Renal cortex interstitium (tissue), 15 donors: Measurements from ENCODE around the gene MACROH2A2. TPM values are rescaled to one million over a fixed set of nuclear protein-coding genes. Genes with fewer than 3 reads are reported as not detected.
"Not testable (repeated sequence)": the region's sequence is repeated elsewhere in the genome, so short reads cannot be mapped to it uniquely, and the experiment has no call there.

Source experiments
- DNase-seq, 11 donors: peaks; one replicate each; pipeline ENCODE4 v3.0.0-alpha.2; 2013; ENCODE audit warnings: low read depth in 9 of 11, low spot score in 4 of 11; ENCODE audit errors: extremely low read depth in 1 of 11
- long read RNA-seq, 16 experiments: transcript quantifications; one replicate each; lab custom pipeline, GENCODE V29; 2026
- polyA plus RNA-seq, 3 donors: library from polyadenylated mRNA; unstranded; fragments of 120-200 nt; gene quantifications; one replicate each; pipeline ENCODE4 v1.2.1, GENCODE V29; 2013; ENCODE audit not compliant: insufficient read length in 3 of 3

The MACROH2A2 gene
- polyA plus RNA-seq = 10 to 100 TPM; 82.4 to 95.7 (median 82.9) TPM
- long read RNA-seq, donor 1, transcript H2AFY2-201 (9 exons, 1,980 nt) = major isoform, 22 of 29 reads
- long read RNA-seq, donor 1, partial matches to known transcripts = 7 of 29 reads
- long read RNA-seq, donor 1, other reads (novel, unspliced or antisense) = 0 of 29 reads
- long read RNA-seq, donor 2, transcript H2AFY2-201 (9 exons, 1,980 nt) = major isoform, 21 of 27 reads
- long read RNA-seq, donor 2, partial matches to known transcripts = 6 of 27 reads
- long read RNA-seq, donor 2, other reads (novel, unspliced or antisense) = 0 of 27 reads
- long read RNA-seq, donor 3, transcript H2AFY2-201 (9 exons, 1,980 nt) = major isoform, 27 of 27 reads
- long read RNA-seq, donor 3, partial matches to known transcripts = 0 of 27 reads
- long read RNA-seq, donor 3, other reads (novel, unspliced or antisense) = 0 of 27 reads
- long read RNA-seq, donor 4, transcript H2AFY2-201 (9 exons, 1,980 nt) = major isoform, 36 of 36 reads
- long read RNA-seq, donor 4, partial matches to known transcripts = 0 of 36 reads
- long read RNA-seq, donor 4, other reads (novel, unspliced or antisense) = 0 of 36 reads
- long read RNA-seq, donor 5 = 0 reads
- long read RNA-seq, donor 6, transcript H2AFY2-201 (9 exons, 1,980 nt) = major isoform, 18 of 41 reads
- long read RNA-seq, donor 6, partial matches to known transcripts = 23 of 41 reads
- long read RNA-seq, donor 6, other reads (novel, unspliced or antisense) = 0 of 41 reads
- long read RNA-seq, donor 7, transcript H2AFY2-201 (9 exons, 1,980 nt) = major isoform, 28 of 63 reads
- long read RNA-seq, donor 7, partial matches to known transcripts = 35 of 63 reads
- long read RNA-seq, donor 7, other reads (novel, unspliced or antisense) = 0 of 63 reads
- long read RNA-seq, donor 8, transcript H2AFY2-201 (9 exons, 1,980 nt) = major isoform, 49 of 87 reads
- long read RNA-seq, donor 8, partial matches to known transcripts = 38 of 87 reads
- long read RNA-seq, donor 8, other reads (novel, unspliced or antisense) = 0 of 87 reads
- long read RNA-seq, donor 9, transcript H2AFY2-201 (9 exons, 1,980 nt) = major isoform, 26 of 31 reads
- long read RNA-seq, donor 9, partial matches to known transcripts = 5 of 31 reads
- long read RNA-seq, donor 9, other reads (novel, unspliced or antisense) = 0 of 31 reads
- long read RNA-seq, donor 10, transcript H2AFY2-201 (9 exons, 1,980 nt) = major isoform, 24 of 82 reads
- long read RNA-seq, donor 10, partial matches to known transcripts = 58 of 82 reads
- long read RNA-seq, donor 10, other reads (novel, unspliced or antisense) = 0 of 82 reads
- long read RNA-seq, donor 11, transcript H2AFY2-201 (9 exons, 1,980 nt) = major isoform, 22 of 22 reads
- long read RNA-seq, donor 11, partial matches to known transcripts = 0 of 22 reads
- long read RNA-seq, donor 11, other reads (novel, unspliced or antisense) = 0 of 22 reads
- long read RNA-seq, donor 12, transcript H2AFY2-201 (9 exons, 1,980 nt) = major isoform, 12 of 12 reads
- long read RNA-seq, donor 12, partial matches to known transcripts = 0 of 12 reads
- long read RNA-seq, donor 12, other reads (novel, unspliced or antisense) = 0 of 12 reads
- long read RNA-seq, donor 13 = 0 reads
- long read RNA-seq, donor 14, transcript H2AFY2-201 (9 exons, 1,980 nt) = major isoform, 23 of 23 reads
- long read RNA-seq, donor 14, partial matches to known transcripts = 0 of 23 reads
- long read RNA-seq, donor 14, other reads (novel, unspliced or antisense) = 0 of 23 reads
- long read RNA-seq, donor 15, transcript H2AFY2-201 (9 exons, 1,980 nt) = major isoform, 14 of 14 reads
- long read RNA-seq, donor 15, partial matches to known transcripts = 0 of 14 reads
- long read RNA-seq, donor 15, other reads (novel, unspliced or antisense) = 0 of 14 reads
- long read RNA-seq, donor 16, transcript H2AFY2-201 (9 exons, 1,980 nt) = major isoform, 70 of 104 reads
- long read RNA-seq, donor 16, partial matches to known transcripts = 34 of 104 reads
- long read RNA-seq, donor 16, other reads (novel, unspliced or antisense) = 0 of 104 reads

DNA sequence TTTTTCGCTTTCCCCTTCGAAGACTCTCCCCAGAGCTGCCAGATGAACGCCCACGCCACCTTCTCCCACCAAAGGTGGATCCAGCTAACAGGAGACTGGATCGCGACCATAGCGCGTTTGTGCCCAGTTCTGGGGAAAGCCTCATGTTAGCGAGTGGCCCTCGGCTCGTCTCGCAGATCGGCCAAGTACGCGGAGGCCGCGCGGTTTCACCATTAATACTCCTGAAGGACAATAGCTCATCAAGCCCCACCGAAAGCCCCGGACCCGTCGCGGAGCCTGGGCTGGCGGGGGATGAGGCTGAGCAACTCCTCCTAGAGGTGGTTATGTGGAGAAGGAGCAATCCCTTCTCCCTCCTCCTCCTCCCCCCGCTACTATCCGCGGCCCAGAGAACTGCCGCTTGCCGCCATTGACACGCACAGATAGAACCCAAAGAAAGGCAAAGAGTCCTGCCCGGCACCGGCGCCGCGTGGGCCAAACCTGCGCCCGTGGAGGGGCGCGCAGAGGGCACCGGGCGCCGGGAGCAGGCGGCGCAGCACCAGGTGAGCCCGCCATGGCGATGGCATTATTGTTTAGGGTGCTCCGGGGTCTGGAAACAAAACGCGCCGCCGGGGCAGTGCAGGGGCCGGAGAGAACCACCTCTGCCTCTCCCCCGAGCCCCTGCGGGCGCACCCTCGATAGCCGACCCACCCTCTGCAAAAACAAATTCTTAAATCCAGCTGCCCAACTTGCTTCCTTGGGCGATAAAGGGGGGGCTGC, at the start of gene MACROH2A2:
TSS of gene MACROH2A2 (plus strand) at position 385 of the 756 bp plus-strand sequence. CDS start 22,813 bp downstream, outside the sequence.
- peak in 10 of 11 donors; percentile 61 to 81 (median 74) for DNase-seq

DNA sequence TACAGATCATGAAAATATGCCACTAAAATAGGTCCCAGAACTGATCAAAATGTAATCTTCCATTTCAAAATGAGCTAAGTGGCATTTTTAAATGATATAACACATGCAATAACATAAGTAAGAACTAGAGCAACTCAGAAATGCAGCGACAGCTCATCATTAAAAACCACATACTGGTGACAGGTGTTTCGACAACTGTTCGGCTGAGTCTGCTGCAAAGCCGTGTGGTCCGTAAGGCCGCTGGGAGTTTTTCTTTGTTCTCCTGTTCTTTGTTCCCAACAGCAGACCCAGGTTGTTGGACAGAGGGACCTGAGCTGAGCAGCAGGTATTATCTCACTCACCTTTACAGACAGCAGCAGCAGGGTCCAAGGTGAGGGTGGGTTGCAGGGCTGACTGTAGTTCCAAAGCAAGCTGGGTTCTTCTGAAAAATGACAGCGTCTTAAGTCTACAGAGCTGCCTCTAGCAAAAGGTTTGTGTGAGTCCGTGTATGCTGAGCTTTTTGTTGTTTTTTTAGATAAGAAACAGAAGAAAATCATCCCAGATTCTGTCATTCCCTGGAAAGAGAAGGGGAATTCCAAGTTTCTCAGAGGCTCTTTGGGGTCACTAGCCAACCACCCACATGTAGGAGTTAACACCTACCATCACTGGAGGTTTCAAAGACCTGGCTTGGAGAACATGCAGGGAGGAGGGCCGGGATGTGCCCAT, 45.4 kb upstream of the MACROH2A2 start:
- no peak for DNase-seq

DNA sequence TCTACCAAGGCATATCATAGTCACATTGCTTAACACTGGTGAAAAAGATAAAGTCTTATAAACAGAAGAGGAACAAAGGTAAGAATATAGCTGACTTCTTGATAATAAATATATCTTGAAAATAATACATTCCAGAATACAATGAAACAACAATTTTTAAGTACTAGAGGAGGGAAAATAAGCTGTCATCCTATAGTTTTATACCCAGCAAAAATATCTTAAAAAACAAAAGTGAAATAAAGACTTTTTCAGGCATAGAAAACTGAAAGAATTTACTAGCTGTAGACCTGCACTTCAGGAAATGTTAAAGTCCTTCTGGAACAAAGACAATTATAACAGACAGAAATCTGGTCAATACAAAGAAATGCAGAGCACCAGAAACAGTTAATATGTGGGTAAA, 21.4 kb upstream of the MACROH2A2 start:
- DNase-seq = no peak

DNA sequence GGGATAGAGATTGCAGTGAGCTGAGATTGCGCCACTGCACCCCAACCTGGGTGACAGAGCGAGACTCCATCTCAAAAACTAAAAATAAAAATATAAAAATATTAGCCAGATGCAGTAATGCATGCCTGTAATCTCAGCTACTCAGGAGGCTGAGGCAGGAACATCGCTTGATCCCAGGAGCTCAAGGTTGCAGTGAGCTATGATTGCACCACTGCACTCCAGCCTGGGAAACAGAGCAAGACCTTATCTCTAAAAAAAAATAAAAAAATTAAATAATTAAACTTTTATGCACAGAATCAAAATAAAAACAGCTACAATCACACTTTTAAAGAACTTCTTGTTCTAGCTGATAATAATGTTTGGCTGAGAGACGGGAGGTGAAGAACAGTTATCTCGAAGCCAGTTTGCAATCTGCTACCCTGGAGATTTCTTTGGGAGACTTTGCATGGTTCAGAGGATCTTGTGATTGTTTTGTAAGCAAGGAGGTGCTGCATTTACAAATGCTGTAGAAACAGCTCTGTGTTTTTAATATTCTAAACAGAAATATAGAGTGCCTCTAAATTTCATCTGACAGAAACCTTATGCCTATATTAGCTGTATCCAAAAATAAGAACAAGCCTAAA, 19.9 kb upstream of the MACROH2A2 start:
- DNase-seq = no peak

DNA sequence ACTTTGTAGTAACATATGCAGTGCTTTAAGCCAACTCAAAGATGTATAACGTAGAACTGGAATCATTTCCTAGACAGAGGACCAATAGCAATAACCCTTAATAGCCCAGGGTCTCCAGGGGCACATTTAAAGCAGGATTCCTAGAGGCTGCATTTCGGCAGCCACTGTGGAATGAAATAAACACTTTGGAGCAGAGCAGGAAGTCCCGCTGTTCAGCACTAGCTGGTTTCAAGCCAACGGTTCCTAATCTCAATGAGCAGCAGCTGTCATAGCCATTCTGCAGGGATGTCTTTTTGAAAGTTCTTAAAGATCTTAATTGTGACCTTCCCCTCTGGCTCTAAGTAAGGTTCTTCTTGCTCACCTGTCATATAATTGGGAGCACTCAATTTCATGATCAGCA, 18.4 kb upstream of the MACROH2A2 start:
- DNase-seq = peak in 3 of 11 donors; percentile 3 to 11 (median 8)

DNA sequence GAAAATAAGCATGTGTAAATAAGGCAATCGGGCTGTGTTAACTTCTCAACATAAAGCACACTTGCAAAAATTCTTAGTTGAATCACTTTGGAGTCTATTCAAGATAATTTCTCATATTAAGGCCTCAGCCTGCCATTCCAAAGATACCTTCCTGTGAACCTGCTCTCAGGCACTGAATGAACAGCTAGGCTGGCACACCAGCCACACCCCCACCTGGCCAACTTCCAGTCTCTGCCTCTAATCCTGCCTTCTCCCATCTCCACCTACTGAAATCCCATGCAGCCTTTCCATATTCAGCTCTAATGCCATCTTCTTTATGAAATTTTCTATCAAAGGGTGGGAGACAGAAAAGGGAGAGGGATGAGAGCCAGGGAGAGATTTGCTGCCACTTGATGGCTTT, 17.1 kb upstream of the MACROH2A2 start:
- no peak for DNase-seq

DNA sequence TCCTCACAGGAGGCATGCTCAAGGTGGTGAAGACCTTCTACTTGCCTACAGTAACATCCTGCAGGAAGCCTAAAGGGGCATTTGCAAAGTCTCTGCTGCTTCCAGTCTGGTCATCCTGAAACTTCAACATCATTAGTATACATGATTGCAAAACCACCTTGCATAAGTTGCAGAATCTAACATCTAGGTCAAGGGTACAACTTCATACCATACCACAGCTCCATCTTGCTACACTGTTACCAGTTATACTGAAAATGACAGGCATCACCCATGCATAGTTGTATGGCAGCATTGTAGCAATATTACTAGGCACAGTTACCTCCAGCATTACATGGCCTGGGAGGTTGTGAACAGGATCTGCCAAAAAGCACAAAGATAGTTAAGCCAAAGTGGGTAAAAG, 13.7 kb upstream of the MACROH2A2 start:
- DNase-seq = no peak

DNA sequence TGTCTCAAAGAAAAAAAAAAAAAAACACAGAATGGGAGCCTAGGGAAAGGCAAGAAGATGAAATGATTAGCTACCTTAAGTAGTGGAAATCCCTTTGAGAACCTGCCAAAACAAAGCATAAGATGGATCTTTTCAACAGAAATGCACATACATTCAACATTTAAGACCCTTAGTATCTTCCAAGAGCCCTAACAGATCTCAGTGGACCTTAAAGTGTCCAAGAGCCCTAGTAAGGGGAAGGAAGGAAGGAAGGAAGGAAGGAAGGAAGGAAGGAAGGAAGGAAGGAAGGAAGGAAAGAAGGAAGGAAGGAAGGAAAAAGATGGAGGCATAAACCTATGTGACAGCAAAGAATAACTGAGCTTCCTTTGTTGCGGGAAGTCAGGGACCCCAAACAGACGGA, 11.6 kb upstream of the MACROH2A2 start:
- DNase-seq = no peak

DNA sequence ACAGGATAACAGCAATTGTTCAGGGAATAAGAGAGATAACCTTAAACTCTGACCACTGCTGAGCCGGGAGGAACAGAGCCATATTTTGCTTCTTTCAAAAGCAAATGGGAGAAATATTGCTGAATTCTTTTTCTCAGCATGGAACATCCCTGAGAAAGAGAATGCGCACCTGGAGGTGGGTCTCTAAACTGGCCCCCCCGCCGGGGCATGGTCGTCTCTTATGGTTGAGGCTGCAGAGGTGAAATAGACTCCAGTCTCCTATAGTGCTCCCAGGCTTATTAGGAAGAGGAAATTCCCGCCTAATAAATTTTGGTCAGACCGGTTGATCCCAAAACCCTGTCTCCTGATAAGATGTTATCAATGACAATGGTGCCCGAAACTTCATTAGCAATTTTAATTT, 10.9 kb upstream of the MACROH2A2 start:
- not testable (repeated sequence) for DNase-seq

DNA sequence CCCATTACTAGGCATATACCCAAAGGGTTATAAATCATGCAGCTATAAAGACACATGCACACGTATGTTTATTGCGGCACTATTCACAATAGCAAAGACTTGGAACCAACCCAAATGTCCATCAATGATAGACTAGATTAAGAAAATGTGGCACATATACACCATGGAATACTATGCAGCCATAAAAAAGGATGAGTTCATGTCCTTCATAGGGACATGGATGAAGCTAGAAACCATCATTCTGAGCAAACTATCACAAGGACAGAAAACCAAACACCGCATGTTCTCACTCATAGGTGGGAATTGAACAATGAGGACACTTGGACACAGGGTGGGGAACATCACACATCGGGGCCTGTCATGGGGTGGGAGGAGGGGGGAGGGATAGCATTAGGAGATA, 5.6 kb upstream of the MACROH2A2 start:
- DNase-seq = not testable (repeated sequence)

DNA sequence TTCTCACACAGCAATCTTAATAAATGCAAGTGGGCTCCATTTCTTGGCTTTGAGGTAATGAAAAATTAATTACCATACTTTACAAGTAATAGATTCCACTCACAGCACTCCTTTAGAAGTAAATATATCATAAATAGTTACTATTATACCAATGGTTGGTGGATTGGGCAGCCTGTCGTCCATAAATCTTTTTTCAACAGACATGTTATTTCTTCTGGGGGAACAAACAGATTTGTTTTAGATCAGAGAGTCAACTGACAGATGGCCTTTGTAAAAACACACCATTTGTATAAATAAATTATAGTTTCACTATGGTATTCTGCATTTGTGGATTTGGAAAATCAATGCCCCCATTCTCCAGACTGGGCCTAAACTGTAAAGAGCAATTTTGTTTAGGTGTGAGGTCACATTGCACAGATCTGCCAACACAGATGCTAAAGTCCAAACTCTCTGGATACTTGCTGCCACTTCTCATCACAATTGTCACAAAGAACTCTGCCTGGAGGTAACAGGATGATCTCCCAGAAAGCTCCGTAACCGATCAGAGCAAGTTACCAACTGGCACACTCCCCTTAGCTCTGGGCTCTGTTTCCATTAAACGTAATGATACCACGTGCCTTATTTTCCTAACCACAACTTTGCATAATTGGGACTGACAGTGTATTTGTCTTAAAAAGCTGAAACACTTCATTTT, 4.5 kb upstream of the MACROH2A2 start:
- no peak for DNase-seq

DNA sequence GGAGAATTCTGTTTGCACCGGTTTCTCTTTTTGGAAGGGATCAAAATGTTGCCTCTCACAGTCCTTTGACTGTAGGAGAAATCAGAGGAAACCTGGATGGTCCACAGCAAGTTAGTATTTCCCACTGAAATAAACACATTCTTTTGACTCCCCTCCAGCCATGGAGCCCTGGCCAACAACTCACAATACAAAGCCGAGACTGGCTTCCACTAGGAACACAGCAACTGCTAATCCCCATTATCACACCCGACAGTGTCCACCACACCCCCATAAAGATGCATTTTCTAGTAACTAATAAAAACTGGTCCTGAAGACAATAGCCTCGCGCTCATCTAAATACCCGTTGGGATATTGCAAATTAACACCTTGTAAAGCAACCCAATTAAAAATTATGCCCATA, 798 bp upstream of the MACROH2A2 start:
- DNase-seq = no peak

DNA sequence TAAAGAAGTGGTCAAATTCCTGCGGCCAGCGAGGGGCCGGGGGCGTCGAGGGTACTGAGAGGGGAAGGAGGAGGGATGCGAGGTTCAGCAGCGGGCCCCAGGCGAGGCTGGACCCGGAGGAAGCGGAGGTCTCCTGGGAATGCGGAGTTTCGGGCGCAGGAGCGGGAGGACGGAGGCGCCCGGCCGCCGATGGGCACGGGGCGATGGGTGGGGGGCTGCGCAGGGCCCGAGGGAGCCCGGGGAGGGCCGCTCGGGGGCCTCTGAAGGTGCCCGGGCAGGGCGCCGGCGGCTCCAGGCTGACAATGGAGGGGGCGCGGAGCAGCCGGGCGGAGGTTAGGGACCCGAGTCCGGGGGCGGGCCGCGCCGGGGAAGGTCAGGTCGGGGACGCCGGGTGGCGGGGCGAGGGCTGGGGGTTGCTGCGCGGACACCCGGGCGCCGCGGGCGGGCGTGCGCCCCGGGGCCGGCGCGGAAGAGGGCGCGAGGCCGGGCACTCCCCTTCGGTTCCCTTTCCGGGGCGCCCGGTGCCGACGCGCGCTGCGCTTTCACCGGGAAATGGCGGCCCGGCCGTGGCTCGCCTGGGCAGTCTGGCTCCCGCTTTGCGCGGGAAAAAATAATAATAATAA, 683 bp downstream of the MACROH2A2 start:
- DNase-seq = peak in 5 of 11 donors; percentile 24 to 39 (median 29)

DNA sequence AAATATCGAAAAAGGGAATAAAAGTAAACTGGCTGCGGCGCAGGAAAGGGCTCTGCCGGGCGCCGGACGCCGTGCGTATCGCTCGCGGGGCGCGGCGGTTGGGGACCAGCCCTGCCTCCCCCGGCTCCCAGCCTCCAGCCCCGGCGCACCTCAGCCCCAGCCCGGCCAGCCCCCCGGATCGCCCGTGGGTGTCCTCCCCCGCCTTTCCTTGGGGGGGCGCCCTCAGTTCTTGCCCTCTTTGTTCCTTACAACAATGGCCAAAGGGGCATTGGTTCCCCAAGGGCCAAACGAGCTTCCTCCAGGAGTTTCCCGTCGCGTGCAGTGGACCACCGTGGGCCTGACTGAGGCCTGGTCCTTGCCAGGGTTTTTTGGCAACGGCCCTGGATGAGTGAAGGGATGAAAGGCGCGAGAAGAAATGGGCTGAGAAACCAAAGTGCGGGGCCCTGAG, 1.2 kb downstream of the MACROH2A2 start:
- DNase-seq = peak in 5 of 11 donors; percentile 13 to 35 (median 31)

DNA sequence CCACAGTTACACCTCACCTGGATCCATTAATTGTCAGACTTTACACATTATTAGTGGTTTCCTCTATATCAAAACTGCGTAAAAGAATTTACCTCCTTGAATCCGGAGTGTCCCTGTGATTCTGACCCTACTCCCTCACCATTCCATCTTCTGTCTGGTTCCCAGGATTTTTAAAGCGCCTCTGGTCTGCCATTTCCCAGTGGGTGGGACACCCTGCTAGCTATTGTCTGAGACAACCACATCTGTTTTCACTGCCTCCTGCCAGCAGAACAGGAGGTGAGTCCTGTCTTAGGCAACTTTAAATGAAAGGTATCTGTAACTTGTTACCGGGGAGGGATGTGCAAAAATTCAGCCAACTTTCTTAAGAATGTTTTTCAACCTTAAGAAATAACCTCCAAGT, 2.3 kb downstream of the MACROH2A2 start:
- no peak for DNase-seq
